Measurements from ENCODE around the gene ACVR2A. TPM values are rescaled to one million over a fixed set of nuclear protein-coding genes. Genes with fewer than 3 reads are reported as not detected.

ACVR2A gene
- total and polyA plus RNA-seq, 10 donors: 2.0 to 15.6 (median 14.1) TPM

DNA sequence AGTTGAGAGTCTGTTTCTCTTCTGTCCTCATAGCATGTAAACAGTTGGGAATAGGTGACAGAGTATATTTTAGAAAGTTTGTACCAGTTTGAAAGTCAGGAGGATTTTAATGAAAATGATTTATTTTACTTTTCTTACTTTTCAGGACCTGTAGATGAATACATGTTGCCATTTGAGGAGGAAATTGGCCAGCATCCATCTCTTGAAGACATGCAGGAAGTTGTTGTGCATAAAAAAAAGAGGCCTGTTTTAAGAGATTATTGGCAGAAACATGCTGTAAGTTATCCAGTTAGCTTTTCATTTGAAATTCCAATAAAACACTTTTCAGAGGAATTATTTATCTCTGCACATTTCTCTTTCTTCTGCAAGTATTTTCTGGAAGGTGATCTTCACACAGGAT, 81.1 kb downstream of the ACVR2A start:
- peaks cover 0 to 29% (median 0%) of the 10 kb centered on the region in 6 donors for H3K36me3 ChIP-seq
- H3K9me3 ChIP-seq: no peaks in the 10 kb centered on the region
- DNase-seq: no peak
- intact Hi-C loops (cut with DNase I; ENCODE audit: low total_unique reads): no loop called here
- H3K27me3 ChIP-seq (replicated peaks in 1 of 7): no peaks in the 10 kb centered on the region
- no peak overlapping the region for H3K27ac ChIP-seq
- H3K4me1 ChIP-seq: peaks cover 0 to 11% (median 4%) of the 10 kb centered on the region in 6 donors
- TF ChIP-seq POLR2A (IDR thresholded peaks at IDR 0.05) (no peak), POLR2AphosphoS5 (IDR thresholded peaks at IDR 0.05) (no peak)
- TF ChIP-seq, protein P1, sequence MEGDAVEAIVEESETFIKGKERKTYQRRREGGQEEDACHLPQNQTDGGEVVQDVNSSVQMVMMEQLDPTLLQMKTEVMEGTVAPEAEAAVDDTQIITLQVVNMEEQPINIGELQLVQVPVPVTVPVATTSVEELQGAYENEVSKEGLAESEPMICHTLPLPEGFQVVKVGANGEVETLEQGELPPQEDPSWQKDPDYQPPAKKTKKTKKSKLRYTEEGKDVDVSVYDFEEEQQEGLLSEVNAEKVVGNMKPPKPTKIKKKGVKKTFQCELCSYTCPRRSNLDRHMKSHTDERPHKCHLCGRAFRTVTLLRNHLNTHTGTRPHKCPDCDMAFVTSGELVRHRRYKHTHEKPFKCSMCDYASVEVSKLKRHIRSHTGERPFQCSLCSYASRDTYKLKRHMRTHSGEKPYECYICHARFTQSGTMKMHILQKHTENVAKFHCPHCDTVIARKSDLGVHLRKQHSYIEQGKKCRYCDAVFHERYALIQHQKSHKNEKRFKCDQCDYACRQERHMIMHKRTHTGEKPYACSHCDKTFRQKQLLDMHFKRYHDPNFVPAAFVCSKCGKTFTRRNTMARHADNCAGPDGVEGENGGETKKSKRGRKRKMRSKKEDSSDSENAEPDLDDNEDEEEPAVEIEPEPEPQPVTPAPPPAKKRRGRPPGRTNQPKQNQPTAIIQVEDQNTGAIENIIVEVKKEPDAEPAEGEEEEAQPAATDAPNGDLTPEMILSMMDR (IDR thresholded peaks at IDR 0.05 in 8 of 11, conservative IDR thresholded peaks at IDR 0.05 in 3 of 11): no peak
- no peak overlapping the region for H3K4me3 ChIP-seq

DNA sequence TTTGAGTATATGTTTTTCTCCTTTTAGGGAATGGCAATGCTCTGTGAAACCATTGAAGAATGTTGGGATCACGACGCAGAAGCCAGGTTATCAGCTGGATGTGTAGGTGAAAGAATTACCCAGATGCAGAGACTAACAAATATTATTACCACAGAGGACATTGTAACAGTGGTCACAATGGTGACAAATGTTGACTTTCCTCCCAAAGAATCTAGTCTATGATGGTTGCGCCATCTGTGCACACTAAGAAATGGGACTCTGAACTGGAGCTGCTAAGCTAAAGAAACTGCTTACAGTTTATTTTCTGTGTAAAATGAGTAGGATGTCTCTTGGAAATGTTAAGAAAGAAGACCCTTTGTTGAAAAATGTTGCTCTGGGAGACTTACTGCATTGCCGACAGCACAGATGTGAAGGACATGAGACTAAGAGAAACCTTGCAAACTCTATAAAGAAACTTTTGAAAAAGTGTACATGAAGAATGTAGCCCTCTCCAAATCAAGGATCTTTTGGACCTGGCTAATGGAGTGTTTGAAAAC, 82.3 kb downstream of the ACVR2A start:
- H3K36me3 ChIP-seq: peaks cover 0 to 29% (median 0%) of the 10 kb centered on the region in 6 donors
- H3K27ac ChIP-seq: no peak overlapping the region
- TF ChIP-seq POLR2A (IDR thresholded peaks at IDR 0.05): no peak
- TF ChIP-seq POLR2AphosphoS5 (IDR thresholded peaks at IDR 0.05): no peak
- TF ChIP-seq, protein P1 (IDR thresholded peaks at IDR 0.05 in 8 of 11, conservative IDR thresholded peaks at IDR 0.05 in 3 of 11): no peak
- peaks cover 0 to 11% (median 4%) of the 10 kb centered on the region in 6 donors for H3K4me1 ChIP-seq
- DNase-seq: no peak
- H3K4me3 ChIP-seq: no peak overlapping the region
- H3K9me3 ChIP-seq: no peaks in the 10 kb centered on the region
- H3K27me3 ChIP-seq (replicated peaks in 1 of 7): no peaks in the 10 kb centered on the region
- 94 to 99% (median 96%) methylated on average over 4 of the region's 4 CpGs for WGBS, 5 donors
- intact Hi-C loops (cut with DNase I; ENCODE audit: low total_unique reads): no loop called here

DNA sequence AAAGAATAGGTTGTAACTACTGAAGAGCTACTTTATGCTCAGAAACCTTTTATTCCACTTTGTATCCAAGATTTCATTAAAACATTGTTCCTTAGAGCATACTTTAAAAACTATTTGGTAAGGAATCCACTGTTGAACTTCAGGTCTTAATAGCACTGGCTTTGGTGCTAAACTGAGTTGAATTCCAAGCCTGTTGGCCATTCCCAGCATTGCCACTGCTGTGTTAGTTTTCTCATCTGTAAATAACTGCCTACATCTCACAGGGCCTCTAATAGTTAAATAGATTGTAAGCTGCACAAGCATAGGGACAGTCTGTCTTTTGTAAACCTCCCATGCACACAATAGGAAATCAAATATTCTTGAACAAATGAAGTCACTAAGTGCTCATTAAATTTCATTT, 89.1 kb downstream of the ACVR2A start:
- peaks cover 3 to 71% (median 32%) of the 10 kb centered on the region in 6 donors for H3K36me3 ChIP-seq
- H3K4me1 ChIP-seq: no peaks in the 10 kb centered on the region
- H3K27ac ChIP-seq: no peak overlapping the region
- H3K27me3 ChIP-seq (replicated peaks in 1 of 7): no peaks in the 10 kb centered on the region
- no peak for DNase-seq
- H3K9me3 ChIP-seq: no peaks in the 10 kb centered on the region
- TF ChIP-seq POLR2A (IDR thresholded peaks at IDR 0.05): no peak
- TF ChIP-seq, protein P1 (IDR thresholded peaks at IDR 0.05 in 8 of 11, conservative IDR thresholded peaks at IDR 0.05 in 3 of 11): no peak
- TF ChIP-seq POLR2AphosphoS5 (IDR thresholded peaks at IDR 0.05): no peak
- no peak overlapping the region for H3K4me3 ChIP-seq
- intact Hi-C loops (cut with DNase I; ENCODE audit: low total_unique reads): loop anchor here (10.0 kb wide), 1 partner anchor 571 kb away; no protein-coding TSS in a partner anchor

DNA sequence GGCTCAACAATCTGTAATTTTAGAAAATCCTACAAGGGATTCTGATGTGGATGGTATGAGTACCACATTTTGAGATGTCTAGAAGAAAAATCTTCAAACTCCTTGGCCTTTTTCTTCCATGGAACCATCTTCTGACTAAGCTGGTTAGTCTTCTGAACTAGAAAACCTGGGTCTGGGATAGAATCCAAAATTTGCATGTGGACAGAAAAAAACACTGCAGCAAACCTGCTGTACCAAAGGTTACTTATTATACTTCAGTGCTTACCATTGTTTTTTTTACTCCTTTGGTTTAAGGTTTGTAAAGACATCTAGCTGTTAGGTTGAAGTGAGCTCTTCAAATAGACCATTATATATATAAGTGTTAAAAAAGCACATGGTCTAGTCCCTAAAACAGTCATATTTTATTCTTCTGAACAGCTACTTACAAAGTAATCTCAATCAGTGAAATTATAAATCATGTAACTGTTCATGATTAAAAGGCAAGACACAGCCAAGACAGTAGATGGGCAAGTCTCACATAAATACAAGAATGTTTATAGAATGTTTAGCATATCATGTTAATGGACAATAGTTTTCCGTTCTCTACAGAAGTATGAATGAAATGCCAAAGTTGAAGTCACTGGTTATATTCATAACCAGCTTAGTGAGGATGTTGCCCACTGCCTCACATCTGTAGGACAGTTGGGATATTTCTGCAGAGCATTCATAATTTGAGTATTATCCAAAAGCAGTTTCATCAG, 90.2 kb downstream of the ACVR2A start:
- TF ChIP-seq, protein P1 (IDR thresholded peaks at IDR 0.05 in 8 of 11, conservative IDR thresholded peaks at IDR 0.05 in 3 of 11): no peak
- TF ChIP-seq POLR2A (IDR thresholded peaks at IDR 0.05) (no peak), POLR2AphosphoS5 (IDR thresholded peaks at IDR 0.05) (no peak)
- no peak for DNase-seq
- Histone ChIP-seq H3K9me3 (no peaks in the 10 kb centered on the region), H3K4me3 (no peak overlapping the region), H3K4me1 (no peaks in the 10 kb centered on the region), H3K36me3 (peaks cover 3 to 70% (median 32%) of the 10 kb centered on the region in 6 donors), H3K27ac (no peak overlapping the region), H3K27me3 (replicated peaks in 1 of 7) (no peaks in the 10 kb centered on the region)
- intact Hi-C loops (cut with DNase I; ENCODE audit: low total_unique reads): loop anchor here (5.0 to 10.0 kb wide), 2 partner anchors 570 to 1057 kb away; no protein-coding TSS in a partner anchor
- 89 to 95% (median 92%) methylated on average over 1 of the region's 1 CpG for WGBS, 5 donors
